HG03060 (cell line): Measurements from ENCODE around the gene KPNB1.

ENCODE experiments used
- ATAC-seq: cut with Tn5 transposase; IDR thresholded peaks from one replicate; pipeline ENCODE4 v1.9.1; 2021; ENCODE audit warnings: low read depth, moderate number of reproducible peaks; ENCODE audit not compliant: unreplicated experiment

The KPNB1 gene

DNA sequence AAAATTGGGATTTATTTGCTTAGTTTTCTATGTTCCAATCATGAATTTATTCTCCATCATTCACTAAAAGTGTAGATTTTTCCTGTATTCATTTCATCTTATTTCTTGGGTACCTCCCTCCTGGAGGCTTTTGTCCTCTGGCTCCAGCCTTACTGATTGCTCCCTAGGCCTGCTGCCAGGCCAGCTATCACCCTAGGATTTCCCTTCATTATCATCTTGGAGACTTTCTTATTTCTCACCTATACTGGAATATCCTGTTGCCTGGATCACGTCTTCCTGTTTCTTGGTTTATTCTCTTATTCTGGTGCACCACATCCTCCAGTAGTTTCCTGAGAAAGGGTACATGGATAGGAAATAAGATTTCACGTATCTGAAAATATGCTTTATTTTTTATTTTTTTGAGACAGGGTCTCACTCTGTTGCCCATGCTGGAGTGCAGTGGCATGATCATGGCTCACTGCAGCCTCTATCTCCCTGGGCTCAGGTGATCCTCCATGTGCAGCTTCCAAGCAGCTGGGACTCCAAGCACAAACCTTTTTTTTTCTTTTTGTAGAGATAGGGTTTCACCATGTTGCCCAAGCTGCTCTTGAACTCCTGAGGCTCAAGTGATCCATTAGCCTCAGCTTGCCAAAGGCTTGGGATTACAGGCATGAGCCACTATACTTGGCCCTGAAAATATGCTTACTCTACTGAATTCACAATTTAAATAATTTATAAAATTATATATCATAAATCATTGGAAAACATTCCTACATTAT lies 13.3 kb upstream of the KPNB1 start:
- no peak for ATAC-seq

DNA sequence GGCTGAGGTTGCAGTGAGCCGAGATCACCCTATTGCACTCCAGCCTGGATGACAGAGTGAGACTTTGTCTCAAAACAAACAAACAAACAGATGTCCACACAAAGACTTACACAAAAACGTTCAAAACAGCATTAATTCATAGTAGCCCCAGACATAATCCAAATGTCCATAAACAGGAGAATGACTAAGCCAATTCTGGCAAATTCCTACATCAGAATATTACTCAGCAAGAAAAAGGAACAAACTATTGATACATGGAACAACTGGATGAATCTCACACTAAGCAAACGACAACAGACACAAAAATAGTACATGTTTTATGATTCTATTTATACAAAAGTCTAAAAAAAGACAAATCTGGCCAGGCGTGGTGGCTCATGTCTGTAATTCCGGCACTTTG lies 10.8 kb upstream of the KPNB1 start:
- no peak for ATAC-seq

DNA sequence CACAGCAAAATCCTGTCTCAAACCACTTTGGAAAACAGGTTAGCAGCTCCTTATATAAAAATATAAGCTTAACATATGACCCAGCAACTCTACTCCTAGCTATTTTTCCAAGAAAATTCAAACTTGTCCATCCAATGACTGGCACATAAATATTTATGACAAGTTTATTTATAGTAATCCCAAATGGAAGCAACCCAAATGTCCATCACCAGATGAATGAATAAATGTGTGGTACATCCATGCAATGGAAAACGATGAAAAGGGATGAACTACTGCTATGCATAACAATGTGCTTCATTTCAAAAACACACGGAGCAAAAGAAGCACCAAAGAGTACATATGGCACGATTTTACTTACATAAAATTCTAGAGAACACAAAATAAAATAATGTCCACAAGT lies 9.6 kb upstream of the KPNB1 start:
- ATAC-seq: no peak

DNA sequence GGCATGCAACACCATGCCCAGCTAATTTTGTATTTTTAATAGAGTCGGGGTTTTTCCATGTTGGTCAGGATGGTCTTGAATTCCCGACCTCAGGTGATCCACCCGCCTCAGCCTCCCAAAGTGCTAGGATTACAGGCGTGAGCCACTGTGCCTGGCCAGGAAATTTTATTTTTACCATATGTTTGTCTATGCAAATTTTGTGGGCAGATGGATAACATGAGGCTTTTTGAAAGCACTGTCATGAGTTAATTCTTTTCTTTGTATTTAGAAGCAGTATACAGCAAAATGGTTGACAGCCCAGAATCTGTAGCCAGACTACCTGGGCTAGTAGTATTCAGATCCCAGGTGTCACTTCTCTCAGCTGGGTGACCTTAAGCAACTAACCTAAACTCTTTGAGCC lies 8.5 kb upstream of the KPNB1 start:
- no peak for ATAC-seq

DNA sequence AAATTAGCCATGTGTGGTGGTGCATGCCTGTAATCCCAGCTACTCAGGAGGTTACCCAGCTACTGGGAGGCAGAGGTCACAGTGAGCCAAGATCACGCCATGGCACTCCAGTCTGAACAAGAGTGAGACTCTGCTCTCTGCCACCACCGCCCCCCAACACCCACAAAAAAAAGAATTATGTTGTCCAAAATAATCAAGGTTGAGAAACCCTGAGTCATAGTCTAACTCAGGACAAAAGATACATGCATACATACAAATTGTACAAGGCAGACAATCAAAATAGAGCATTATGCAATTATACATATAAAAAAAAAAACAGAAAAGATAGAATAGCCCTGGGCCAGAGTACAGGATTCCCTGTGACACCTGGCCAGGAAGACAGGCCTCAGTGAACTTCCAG lies 6.6 kb upstream of the KPNB1 start:
- no peak for ATAC-seq

DNA sequence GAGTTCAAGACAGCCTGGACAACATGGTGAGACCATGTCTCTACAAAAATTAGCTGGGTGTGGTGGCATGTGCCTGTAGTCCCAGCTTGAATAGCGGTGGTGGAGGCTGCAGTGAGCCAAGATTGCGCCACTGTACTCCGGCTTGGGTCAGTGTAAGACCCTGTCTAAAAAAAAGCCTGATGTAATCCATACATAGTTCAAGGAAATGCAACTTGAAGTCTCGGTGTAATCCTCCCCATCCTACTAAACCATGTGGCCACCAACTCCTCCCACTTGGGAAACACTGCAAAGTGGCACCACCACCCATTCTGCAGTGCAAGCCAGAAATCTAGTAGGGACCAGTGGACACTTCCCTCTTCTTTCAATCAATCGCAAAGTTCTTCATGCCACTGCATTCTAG lies 5.4 kb upstream of the KPNB1 start:
- ATAC-seq: no peak

DNA sequence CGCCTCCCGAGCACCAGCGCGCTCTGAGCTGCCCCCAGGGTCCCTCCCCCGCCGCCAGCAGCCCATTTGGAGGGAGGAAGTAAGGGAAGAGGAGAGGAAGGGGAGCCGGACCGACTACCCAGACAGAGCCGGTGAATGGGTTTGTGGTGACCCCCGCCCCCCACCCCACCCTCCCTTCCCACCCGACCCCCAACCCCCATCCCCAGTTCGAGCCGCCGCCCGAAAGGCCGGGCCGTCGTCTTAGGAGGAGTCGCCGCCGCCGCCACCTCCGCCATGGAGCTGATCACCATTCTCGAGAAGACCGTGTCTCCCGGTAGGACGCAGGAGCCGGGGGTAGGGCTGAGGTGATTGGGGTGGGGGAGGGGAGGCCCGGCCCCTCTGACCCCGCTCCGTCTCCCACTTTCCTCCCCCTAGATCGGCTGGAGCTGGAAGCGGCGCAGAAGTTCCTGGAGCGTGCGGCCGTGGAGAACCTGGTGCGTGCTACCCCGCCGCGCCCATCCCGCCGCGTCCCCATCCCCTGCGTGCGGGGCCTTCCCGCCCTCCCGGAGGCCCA lies 329 bp downstream of the KPNB1 start:
- no peak for ATAC-seq

DNA sequence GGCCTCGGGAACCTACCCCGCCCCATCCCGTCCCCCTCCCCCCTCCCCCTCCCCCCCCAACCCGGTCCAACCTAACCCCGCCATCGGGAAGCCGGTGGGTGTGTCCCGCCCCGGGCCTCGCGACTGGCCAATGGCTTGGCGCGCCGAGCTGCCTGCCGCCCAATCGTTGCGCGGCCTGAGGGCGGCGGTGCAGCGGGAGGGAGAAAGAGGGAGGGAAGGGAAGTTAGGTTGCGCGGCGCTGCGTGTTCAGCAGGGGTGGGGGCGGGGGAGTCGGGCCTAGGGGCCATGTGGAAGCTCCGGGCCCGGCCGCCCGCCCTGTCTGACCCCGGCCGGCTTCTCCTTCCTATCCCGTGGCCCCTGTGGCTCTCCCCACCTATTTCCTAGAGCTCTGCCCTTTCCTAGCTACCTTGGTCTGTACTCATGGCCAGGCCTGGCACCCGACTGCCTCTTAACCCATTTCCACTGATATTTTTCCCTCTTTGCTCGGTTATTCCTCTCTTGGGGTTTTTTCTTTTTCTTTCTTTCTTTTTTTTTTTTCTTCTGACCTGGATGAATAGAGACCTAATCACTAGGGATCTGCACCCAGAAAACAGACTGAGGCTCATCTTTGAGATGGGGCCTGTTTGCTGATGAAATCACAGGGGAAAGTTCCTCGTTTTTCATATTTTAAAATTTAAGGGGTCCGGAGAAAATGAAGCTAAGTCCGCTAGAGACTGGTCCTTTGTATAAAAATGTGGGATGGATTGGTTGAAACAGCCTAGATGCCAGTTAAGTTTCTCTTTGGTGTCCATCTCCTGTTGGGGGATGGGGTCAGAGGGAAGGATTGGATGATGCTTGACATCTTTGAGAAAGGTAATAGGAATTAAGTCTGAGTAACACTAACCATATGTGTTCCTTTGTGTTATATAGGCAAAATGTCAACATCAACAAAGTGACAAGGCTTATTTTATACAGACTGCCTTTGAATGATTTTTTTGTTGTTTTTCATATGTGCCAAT lies 1.1 kb downstream of the KPNB1 start:
- peak; percentile 41 for ATAC-seq

DNA sequence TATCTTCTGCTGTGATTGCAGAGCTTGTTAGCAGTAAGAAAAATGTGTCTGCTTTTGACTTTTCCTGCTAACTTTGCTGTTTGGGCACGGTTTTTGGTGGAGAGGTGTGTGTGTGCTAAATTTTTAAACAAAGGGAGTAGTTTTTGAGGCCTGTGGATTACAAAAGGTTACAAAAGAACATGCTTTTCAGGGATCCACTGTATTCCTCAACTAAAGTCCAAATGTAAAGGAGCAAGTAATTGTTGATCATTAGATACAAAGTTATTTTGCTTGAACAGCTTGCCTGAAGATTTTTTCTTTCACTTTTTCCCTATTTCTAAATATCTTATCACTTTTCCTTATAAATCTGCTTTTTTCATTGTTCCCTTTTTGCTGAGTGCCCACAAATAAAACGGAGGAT lies 2.0 kb downstream of the KPNB1 start:
- no peak for ATAC-seq

DNA sequence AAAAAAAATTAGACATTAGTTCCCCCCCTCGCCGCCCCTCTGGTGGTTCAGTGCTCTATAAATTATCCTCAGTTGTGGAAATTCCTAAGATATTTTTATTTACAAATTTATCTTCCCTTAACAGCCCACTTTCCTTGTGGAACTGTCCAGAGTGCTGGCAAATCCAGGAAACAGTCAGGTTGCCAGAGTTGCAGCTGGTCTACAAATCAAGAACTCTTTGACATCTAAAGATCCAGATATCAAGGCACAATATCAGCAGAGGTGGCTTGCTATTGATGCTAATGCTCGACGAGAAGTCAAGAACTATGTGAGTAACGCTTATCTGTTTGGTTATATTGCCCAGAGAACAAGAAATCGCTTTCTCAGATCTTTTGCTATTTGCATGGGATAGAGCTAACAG lies 2.9 kb downstream of the KPNB1 start:
- no peak for ATAC-seq

DNA sequence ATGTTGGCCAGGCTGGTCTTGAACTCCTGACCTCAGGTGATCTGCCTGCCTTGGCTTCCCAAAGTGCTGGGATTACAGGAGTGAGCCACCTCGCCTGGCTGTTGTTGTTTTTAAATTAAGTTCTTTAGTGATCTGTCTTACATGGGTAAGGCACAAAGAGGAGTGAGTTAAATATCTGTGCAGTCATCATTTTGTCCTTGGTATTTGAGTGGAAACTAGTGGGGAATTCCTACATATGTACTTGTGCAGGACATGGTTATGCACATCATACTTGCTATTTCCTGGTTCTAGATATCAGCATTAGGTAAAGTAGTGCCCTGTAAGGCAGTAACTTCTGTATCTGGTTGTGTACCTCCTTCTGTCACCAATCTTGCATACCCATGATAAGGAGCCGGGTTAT lies 3.7 kb downstream of the KPNB1 start:
- no peak for ATAC-seq

DNA sequence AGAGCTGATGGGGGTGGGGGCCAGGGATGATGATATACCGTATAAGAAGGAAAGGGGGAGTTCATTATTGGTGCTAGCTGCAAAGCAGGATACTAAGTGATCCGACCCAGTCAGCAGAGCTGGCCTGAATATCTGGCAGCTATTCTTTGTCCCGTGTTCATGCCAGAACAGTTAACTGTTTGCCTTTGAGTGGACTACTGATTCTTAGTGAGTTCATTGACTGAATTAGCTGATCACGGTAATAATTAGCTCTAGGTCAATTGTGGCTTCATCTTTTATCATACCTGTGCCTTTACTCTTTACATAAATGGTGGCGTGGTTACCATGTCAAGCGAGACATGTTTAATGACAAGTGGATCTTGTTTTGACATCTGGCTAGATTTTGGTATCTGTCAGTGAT lies 5.3 kb downstream of the KPNB1 start:
- ATAC-seq: no peak

DNA sequence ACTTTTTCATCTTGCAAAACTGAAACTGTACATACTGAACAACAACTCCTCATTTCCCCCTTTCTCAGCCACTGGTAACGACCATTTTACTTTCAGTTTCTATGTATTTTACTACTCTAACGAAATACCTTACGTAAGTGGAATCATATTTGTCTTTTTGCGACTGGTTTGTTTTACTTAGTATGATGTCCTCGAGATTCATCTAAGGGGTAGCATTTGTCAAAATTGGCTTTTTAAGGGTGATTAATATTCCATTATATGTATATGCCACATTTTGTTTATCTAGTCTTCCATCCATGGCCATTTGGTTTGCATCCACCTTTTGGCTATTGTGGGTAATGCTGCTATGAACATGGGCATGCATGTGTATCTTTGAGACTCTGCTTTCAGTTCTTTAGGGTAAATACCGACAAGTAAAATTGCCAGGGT lies 10.4 kb downstream of the KPNB1 start:
- ATAC-seq: no peak

DNA sequence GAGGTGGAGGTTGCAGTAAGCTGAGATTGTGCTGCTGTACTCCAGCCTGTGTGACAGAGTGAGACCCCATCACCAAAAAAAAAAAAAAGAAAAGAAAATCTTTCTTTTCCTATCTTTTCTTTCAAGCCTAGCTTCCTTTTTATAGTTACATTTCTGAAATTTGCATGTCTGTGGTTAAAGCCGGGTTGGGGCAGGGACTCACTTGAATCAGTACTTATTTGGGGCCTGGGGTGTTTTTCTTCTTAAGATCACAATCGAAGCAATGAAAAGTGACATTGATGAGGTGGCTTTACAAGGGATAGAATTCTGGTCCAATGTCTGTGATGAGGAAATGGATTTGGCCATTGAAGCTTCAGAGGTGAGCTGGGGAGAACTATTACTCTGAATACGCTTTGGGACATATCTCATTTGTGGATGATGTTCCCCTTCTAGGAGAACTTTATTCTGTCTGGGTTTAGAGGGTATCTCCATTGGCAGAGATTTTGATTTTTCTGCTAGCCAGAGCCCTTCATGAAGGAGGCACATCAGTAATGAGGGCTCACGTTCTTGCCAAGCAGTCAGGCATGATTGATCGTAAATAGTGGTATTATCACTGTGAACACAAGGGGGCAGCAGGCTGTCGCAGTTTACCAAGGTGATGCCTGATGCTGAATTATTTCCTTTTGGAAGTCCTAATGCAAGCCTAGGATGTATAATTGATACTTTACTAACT lies 14.3 kb downstream of the KPNB1 start:
- peak; percentile 56 for ATAC-seq

DNA sequence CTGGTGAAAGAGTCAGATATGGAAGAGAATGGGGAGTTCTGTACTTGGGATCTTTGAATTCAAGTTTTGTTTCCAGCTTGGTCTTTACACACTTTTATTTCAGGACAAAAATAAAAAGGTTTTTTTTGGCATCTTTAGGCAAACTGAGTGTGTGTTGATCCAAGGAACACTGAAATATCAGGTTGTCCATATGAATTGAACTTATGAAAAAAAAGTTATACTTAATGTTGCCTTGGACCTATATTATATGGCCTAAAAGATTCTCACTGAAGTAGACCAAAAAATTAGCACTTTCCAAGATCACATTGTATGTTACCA lies 14.9 kb downstream of the KPNB1 start:
- ATAC-seq: no peak

DNA sequence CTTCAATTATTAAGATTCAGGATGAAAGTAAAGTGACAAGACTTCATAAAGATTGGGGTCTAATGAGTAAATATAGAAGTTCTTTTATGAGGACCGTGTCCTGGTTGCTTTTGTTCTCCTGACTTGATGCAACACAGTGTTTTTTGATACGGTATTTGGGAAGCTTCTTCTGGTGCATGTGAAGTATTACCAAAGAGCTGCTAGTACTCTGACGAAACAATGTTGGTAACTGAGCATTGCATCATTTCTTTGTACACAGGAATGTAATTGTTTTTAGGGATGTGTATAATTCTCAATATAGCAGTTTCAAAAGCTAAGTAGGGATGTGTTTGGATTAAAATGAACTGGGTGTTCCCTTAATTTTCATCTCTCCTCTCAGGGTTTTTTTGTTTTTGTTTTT lies 15.9 kb downstream of the KPNB1 start:
- no peak for ATAC-seq

DNA sequence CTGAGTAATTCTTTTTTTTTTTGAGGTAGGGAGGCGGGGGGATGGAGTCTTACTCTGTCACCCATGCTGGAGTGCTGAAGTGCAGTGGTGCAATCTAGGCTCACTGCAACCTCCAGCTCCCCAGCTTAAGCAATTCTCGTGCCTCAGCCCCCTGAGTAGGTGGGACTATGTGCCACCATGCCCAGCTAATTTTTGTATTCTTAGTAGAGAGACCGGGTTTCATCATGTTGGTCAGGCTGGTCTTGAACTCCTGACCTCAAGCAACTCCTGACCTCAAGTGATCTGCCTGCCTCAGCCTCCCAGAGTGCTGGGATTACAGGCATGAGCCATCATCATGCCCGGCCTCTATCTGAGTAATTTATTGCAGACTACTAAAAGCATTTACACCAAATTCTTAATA lies 19.4 kb downstream of the KPNB1 start:
- no peak for ATAC-seq

DNA sequence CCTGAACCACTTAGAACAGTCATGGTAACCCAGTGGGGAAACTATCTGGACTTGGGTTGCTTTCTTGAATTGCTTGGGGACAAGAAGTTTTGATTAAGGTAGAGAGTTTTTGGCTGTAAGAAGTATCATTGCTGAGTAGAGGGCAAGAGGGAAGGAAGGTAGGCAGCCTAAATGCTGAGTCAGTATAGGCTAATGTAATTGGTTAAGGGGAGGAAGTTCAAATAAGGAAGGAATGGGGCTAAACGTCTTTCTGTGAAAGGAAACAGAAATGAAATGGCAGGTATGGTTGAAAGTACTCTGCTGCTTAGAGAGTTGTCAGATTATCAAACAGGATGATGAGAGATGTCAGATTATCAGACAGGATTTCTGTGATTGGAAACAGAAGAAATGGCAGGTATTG lies 20.3 kb downstream of the KPNB1 start:
- no peak for ATAC-seq

DNA sequence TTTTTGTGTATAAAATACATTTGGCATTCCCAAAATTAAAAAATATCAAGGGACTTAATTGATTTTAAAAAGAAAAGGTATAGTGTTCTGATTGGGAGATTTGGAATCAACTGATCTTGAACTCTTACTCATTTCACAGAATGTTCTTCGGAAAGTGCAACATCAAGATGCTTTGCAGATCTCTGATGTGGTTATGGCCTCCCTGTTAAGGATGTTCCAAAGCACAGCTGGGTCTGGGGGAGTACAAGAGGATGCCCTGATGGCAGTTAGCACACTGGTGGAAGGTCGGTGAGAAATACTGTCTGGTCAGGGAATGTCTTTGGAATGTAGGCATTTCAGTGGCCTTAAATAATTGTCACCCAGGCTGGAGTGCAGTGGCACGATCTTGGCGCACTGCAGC lies 24.8 kb downstream of the KPNB1 start:
- no peak for ATAC-seq

DNA sequence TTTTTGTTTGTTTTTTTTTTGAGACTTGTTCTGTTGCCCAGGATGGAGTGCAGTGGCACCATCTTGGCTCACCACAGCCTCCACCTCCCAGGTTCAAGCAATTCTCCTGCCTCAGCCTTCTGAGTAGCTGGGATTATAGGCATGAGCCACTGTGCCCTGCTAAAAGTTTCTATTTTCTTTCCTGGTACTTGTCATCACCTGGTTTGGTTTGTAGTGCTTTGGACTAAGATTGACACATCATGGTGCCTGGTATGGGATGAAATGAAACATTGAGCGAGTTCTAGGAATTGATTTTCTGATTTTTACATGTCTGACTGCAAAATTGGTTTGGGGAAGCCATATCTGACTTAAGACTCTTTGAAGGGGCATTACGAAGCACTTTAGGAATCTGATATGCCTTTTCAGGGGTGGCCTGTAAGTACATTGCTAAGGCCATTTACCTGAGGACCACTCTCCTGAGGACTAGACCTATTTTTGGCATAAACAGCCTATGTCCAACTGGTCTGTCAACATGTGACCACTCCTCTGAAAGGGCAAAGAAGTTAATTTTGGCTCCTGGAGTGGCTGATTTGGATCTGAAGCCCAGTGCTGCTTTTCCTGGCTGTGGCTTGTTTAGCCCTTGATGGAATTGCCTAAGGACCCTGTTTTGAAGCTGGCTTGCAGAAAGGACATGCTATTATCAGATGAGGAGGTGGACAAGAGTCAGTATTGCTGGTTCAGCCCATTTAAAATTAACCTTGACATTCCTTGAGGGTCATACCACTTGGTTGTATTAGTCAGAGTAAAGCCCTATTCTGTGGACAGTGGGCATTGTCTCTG lies 25.9 kb downstream of the KPNB1 start:
- no peak for ATAC-seq
